Measurements from ENCODE around the gene ZNF358.

- no peak for TF ChIP-seq POLR2AphosphoS5 (IDR thresholded peaks at IDR 0.05; ENCODE audit: low read depth, low read length)
- TF ChIP-seq POLR2A (IDR thresholded peaks at IDR 0.05; ENCODE audit: low read depth, low read length): no peak
Measured at GRCh38 chr19:7562646-7563393, 46.9 kb downstream of the ZNF358 start.
